GM21723 (cell line): ENCODE results near the gene FGD4.

ENCODE experiments used
- ATAC-seq: cut with Tn5 transposase; IDR thresholded peaks from one replicate; pipeline ENCODE4 v1.9.1; 2021; ENCODE audit warnings: mild to moderate bottlenecking, moderate library complexity; ENCODE audit not compliant: unreplicated experiment

FGD4 gene

DNA sequence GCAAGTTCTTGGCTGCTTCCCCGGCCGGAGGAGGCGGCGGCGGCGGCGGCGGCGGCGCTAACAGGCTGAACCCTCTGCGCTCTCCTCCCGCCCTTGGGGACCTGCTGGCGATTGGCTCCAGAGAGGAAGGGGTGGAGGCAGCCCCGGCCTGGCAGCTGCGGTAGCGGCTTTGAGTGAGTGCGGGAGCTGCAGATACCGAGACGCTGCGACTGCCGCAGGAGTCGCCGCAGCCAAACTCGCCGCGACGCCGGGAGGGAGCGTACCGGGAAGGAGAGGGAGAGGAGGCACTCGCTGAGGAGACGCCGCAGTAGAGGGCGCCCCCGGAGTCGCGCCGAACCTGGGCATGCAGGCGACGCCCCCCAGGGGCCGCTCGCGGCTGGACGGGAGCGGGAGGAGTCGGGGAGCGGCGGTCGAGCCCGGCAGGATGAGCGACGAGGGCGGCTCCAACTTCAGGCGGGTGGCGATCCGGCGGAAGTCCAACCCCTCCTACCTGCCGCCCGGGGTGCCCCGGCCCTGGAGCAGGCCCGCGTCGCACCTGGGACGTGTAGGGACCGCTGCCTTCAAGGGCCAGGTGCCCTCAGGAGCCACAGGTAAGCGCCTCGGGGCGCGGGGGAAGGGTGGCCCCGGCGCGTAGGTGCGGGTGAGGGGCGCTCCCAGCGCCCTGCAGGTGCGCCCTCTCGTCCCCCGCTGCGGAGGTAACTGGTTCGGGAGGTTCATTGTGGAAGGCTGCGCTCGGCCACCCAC, at the start of gene FGD4:
FGD4 (plus strand) TSS at position 189 of the 744 bp plus-strand sequence.
- peak; percentile 90 for ATAC-seq

DNA sequence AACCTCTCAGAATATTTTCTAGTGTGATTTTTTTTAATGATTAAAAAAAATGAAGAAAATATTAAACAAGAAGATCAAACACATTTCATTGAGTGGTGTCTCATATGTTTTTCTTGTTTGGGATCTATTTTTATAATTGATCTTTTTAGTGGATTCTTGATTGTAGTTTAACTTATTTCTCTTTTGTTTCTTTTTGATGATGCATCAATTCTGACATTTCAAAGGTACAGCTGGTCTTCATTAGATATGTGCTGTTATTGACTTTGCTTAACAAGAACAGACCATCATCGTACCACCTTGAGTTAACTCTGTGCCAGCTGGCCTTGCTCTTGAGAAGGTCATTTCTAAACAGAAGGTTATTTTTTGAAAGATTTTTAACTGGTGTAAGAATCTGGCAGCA, 45.8 kb upstream of the FGD4 start:
- ATAC-seq, result no peak

DNA sequence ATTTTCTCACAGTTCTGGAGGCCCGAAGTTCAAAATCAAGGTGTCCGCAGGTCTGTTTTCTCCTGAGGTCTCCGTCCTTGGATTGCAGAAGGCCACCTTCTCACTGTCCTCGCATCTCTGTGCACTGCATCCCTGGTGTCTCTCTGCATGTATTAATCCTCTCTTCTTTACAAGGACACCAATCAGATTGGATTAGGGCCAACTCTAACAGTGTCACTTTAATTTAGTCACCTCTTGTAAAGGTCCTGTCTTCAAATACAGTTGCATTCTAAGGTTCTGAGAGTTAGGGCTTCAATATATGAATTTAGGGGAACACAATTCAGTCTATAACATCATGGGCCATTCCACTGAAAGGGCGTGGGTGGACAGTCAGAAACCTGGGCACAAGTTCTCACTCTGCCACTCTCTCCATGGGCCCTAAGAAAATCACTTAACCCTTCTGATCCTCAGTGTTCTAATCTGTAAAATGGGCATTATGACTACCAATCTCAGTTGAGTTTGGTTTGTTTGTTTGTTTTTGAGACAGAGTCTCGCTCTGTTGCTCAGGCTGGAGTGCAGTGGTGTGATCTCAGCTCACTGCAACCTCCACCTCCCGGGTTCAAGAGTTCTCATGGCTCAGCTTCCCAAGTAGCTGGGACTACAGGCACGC, 41.6 kb upstream of the FGD4 start:
- ATAC-seq, result no peak

DNA sequence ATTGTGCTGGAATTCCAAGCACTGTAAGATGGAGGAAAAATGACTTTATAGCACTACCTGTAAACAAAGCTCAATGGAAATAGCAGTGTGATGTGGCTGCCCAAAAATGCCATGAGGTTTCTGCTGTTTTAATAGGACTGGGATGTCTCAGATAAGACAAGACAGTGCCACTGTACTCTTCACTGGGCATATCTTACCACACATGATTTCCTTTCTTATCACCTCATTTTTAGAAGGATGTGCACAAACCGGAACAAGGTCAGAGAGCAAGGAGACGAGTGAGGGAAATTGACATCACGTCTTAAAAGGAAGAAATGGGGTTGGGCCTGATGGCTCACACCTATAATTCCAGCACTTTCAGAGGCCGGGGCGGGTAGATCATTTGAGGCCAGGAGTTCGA, 38.4 kb upstream of the FGD4 start:
- ATAC-seq, result no peak

DNA sequence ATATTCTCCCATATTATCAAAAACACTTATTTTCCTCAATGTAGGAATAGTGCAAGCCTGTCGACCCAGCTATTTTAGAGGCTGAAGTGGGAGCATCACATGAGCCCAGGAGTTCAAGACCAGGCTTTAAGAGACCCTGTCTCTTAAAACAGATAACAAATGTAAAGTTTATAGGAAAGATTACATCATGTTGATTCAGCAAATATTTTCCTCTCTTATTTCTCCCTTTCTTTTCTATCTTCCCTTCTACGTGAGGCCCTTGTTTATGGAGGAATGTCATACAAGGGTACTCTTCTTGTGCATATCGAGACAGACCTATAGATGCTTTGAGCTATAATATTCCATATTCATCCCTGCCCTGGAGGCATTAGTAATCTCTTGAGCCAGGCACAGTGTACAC, 36.5 kb upstream of the FGD4 start:
- ATAC-seq, result no peak

DNA sequence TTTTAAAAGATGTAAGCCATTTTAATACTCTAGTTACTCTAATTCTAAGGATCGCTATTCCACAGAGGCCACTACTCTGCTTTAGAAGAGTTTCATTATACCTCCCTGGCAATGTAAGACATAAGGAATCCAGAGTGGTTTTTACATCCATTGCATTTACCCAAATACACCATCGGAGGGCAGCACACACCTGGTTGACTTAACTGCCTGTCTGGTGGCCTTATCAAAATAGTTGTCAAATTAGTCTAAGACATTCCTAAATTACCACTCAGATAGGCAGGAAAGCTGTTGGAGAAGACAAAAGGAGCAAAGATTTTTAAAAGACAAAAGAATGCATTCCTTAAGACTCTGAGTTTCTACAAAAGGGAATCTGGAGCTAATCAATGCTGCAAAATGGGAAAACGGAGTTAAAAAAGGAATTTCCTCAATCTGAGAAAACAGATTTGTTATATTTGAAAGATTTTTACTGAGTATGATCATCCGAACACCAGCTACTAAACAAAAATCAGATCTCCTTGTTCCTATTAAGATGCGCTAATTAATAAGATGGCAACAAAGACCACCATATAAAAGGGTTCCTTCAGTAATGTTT, 33.8 kb upstream of the FGD4 start:
- ATAC-seq, result peak; percentile 86

DNA sequence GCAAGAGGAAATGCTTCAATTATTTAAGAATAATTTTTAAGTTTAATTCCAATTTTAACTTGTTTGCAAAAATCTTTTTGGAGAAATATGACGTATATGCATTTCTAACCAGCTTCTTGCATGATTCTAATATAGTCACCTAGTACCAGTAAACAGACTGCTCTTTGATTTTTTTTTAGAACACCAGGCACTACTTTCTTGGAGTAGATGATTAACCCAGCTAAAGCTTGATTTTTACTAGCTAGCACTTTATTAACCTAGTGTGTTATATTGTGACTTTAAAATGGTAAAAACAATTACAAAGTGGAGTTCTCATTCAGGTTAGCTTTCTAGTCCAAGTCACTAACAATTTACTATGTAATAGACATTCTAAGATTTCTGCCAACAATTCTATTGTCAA, 32.6 kb upstream of the FGD4 start:
- no peak for ATAC-seq

DNA sequence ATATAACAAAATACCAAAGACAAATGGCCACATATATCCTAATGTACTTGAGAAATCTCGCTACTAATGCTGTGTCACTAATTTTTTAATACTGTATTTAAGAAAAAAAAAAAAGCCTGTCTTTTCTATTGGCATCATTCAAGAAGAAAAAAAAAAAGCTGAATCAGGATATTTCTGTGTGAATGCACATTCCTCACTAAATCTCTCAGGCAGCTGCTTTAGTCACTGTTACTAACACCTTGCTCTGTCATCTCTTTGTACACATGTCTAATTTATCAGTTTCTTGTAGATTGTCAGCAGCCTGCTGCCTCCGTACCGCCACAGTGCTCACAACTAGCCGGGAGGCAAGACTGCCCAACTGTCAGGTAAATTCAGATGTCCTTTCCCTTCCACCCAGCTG, 32.0 kb upstream of the FGD4 start:
- no peak for ATAC-seq

DNA sequence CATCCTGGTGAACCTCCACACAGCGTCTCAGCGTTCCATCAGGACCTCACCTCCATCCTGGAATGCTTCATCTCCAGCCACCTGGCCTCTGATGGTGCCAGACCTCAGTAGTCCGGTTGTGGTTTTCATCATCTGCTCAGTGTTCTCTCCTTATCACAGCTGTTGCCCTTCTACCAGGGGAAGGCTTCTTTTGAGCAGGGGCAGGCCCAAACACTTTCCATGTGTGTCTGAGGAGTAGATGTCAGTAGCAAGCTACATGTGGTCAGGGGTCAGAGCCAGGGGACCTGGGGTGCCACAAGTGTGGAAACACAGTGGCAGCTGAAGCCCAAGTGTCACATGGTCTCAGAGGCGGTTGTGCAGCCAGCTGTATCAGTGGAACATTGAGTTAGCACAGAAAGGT, 30.2 kb upstream of the FGD4 start:
- no peak for ATAC-seq

DNA sequence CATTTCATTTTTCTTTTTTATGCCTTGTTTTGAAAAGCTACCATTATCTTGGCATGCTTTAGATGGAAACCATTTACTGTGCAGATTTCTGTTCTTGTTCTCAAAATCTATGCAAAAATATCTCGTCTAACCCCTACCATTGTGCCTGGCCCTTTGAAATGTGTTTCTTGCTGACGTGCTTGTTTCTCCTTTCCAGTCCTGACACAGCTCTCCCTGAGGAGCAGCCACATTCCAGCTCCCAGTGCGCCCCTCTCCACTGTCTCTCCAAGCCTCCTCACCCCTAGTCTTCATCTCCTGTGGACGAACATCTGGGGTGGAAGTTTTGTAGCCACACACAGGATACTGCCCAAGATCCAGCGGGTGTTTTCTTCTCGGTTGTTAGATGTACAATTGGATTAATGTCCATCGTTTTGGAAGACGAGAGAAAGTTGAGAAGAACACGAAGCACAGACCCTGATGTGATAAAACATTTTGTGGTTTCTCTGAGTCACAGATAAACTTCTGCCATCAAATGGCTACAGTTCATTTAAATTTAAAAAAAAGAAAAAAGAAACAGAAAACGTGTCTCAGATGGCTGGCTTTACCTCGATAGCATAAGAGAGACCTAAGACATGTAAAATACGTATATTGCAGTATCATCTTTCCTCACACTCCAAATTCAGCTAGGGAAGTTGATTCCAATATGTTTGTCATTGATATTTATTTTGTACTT, 21.9 kb upstream of the FGD4 start:
- ATAC-seq, result no peak

DNA sequence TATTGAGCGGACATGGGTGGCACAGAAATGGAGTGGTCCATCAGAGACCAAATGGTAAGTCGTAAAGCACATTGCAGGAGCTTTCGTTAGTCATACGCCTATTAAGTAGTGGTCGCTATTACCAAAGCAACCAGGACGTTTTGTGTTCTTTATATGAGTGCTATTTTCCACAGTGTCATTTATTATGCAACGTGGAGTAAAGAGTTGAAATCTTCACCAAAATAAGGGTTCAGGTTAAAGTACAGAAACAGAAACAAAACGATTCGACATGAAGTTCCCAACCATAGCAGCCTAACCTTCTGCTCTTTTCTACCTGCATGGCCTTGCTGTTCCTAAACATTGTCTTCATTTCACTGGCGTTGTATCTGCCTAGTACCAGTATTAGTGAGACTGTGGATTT, 20.1 kb upstream of the FGD4 start:
- ATAC-seq, result no peak

DNA sequence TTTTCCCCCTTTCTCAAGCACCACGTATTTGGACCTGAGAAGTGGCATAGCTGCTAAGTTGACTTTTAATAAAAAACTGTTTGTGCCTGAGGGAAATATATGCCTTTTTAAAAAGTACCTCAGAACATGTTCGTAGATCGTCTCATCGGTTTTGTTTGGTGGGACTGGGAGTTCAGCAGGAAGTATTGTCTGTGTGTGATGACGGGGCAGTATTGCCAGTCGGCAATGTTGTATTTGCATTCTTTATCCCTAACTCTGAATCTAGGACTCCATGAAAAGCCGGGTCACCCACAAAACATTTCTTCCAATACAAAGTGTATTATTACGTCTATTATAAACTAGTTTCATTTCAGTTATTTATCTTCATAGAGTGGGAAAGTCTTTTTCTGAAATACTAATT, 19.7 kb upstream of the FGD4 start:
- no peak for ATAC-seq

DNA sequence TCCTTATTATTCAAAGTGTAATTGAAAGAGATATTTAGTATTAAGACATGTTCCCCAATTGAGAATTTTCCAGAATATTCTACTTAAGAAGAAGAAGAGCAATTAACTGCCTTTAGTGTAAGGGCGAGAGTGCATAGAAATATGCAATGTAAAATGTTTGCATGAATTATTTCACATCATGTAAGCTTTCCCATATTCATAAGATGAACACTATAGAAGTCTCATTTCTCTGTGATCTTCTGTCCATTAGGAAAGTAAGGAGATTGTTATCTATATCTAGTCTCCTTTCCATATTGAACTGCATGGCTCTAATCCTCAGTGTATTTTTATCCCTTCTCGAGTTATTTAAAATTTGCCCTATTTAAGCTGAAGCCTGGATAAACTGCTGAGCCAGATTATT, 17.1 kb upstream of the FGD4 start:
- no peak for ATAC-seq

DNA sequence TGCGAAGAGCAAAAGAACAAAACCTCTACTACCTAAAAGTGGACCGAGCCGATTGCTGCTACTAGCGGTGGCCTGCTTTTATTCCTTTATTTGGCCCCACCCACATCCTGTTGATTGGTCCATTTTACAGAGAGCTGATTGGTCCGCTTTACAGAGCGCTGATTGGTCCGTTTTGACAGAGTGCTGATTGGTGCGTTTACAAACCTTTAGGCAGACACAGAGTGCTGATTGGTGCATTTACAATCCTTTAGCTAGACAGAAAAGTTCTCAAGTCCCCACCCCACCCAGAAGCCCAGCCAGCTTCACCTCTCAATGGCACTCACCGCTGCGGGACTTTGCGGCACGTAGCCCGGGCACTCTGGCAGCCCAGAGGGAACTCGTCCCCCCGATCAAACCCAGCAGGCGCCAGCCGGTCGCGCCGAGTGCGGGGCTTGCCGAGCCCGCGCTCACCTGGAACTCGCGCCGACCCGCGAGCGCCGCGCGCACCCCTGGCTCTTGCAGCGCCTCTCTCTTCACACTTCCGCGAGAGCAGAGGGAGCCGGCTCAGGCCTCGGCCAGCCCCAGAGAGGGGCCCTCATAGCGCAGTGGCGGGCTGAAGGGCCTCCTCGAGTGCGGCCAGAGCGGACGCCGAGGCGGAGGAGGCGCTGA, 8.7 kb upstream of the FGD4 start:
- no peak for ATAC-seq

DNA sequence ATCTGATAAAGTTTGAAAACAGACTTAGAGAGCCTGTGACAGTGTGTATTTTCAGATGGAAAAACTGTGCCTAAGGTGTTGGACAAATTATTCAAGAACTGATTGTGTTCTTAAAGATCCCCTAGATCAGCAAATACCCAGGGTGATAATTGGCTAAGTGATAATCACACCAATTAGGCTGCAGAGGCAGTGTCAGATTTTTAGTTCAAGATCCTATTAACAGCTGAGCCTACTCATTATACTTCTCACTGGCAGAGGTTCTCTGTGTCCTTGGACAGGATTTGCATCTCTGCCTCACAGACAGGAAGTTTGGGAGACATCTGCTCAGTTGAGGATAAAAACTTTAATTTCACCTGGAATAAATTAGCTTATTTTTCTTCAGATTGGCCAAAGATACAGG, 4.3 kb upstream of the FGD4 start:
- ATAC-seq, result no peak

DNA sequence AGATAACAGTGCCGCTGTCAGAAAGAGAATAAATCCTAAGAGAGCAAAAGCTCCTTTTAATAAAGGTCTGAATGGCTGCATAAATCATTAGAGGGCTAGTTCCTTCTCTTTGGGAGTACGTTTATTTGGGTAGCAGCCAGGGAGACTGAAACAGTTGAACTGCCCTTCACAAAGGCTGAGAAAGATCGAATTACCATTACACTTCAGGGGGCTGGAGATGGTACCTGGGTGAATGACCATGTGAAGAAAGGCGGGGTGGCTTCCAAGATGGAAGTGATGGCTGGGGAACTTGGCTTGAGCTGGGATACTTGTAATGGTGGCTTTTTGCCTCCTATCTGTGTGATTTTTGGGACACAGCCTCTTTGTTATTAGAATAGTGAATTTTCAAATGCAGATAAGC, 1.7 kb upstream of the FGD4 start:
- no peak for ATAC-seq

DNA sequence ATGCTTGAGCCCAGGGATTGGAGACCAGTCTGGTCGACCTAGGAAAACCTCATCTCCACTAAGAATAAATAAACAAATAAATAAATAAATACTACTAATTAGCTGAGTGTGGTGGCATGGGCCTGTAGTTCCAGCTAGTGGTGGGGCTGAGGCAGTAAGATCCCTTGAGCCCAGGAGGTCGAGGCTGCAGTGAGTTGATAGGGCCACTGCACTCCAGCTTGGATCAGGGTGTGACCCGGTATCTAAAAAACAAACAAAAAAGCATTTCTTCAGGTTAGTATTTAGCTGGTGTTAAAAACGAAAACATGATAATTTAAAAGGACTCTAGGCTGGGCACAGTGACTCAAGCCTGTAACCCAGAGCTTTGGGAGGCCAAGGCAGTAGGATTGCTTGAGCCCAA, 1.2 kb upstream of the FGD4 start:
- no peak for ATAC-seq

DNA sequence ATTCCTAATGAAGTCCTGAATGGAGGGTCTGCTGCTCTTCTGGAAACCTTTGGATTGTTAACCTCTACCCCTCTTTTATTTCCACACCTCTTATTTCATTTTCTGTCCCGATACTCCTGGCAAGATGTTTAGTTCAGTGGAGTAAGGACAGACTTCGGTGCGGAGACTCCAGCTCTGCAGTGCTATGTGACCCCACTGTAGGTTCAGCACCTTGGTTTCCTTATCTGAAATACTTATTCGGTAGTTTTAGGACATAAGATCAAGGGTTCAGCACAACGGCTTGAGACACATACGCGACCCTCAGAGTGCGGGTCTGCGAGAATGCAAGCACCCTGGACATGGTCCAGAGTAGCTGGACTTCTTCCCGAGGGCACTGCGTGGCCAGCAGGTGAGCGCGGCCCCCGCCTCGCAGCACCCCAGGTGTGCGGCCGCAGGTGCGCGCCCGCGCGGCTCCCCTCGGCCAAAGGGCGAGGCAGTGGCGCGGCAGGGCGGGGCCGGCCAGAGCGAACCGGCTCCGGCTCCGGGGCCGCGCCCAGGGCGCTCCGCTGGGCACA, 465 bp upstream of the FGD4 start:
- no peak for ATAC-seq

DNA sequence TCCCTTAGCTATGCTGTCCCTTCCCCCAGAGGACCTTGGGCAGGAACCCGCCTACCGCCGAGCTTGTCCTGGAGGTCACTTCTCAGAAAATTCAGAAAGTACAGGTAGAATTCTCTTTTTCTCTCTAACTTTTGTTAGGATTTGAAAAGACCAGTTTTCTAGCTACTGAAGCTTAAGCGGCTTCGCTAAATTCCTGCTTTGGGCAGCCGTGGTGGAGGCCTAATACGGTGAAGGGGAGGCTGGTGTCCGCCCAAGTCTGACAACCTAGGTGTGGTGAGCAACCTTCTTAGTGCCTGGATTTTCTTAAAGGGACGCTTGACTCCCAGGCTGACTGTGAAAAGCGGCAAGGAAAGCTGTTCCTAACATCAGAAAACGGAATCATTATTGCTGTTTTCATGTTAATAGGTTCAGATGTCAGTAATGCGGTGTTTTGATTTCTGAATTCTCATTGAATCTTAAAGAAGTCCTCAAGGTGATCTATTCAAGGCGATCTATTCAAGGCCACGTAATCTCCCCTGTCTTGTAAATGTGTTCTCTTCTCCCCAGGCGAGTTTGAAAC, 835 bp downstream of the FGD4 start:
- ATAC-seq, result no peak

DNA sequence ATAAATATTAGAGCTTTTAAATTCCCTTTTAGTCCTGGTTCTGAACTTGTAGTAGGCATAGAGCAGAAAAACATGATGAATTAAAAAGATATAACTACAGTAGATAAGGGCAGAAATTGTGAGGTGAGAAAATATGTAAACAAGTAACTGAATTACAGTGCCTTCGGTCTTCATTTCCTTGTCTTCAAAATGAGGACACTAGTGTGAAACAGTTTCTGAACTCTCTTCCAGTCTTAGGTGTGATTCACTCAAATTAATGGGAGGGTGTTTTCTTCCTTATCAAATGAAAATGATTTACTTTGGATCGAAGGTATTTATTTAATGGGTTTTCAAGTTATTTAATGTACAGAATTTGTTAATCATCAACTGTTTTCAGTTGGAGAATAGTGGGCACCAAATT, 1.5 kb downstream of the FGD4 start:
- ATAC-seq, result no peak

DNA sequence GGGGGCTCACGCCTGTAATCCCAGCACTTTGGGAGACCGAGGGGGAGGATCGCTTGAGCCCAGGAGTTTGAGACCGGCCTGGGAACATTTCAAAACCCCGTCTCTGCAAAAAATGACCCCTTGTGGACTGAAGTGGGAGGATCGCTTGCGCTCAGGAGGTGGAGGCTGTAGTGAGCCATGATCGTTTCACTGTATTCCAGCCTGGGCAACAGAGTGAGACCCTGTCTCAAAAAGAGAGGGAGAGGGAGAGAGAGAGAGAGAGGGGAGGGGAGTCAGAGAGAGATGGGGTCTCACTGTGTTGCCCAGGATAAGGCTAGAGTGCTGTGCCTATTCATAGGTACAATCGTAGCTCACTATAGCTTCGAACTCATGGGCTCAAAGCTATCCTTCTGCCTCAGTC, 2.8 kb downstream of the FGD4 start:
- ATAC-seq, result no peak
